SIG-M5 treated with dmso at 0.1 percent for 504 hours (cell line): Measurements from ENCODE around the gene ABHD17C.
"Not testable (repeated sequence)": the region's sequence is repeated elsewhere in the genome, so short reads cannot be mapped to it uniquely, and the experiment has no call there.

ENCODE experiments used
- DNase-seq: peaks from one replicate; lab custom pipeline; 2025; ENCODE audit not compliant: unreplicated experiment; lab: John Stamatoyannopoulos, UW

The ABHD17C gene

GRCh38 chr15:80761754-80762153 is 66.6 kb downstream of the ABHD17C start:
- DNase-seq: no peak

GRCh38 chr15:80763235-80763634 is 68.1 kb downstream of the ABHD17C start:
- not testable (repeated sequence) for DNase-seq

DNA sequence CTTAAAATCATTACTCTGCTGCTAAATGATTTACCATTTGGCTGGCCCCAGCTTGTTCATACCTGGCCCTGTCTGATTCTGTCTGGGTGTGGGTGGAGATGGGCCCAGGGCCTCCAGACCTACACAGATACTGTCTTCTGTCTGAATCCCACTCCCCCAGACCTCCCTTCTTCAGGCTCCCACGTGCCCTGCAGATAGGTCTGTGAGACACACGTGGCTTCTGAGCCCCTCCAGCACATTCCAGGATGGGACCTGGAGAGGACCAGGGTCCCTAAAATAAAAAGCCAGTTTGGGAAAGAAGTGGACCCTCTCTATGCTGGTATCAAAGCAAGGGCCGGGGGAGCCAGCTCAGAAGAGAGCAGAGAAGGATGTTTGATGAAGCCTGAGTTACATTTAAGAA is 69.4 kb downstream of the ABHD17C start:
- no peak for DNase-seq

DNA sequence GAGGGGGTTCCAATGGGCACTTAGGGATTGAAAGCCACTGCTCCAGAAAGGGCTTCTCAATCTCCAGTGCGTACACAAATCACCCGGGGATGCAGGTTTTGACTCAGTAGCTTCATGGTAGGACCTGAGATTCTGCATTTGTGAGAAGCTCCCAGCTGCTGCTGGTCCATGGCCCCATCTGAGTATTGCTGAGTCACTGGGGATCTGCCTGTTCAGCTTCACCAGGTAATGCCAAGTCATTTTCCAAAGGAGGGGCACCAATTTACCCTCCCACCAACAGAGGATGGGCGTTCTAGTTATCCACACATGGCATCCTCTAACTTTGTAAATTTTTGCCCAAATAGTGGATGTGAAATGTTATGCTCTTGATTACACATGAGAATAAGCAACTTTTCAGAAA is 71.2 kb downstream of the ABHD17C start:
- DNase-seq: no peak

DNA sequence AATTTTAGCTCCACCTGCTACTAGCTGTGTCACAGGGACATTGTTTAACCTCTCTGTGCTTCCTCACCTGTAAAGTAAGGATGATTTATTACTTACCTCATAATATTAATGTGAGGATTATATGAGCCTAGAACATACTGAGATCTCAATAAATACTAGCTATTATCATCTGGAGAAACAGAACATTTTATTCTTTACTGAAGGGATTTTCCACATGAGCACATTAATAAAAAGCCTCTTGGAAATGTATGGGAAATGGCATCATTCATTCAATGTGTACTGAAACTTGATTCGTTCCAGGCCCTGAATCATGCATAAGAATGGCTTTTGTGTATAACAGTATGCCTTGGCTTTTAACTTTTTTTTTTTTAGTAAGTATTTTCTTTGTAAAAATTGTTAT is 73.0 kb downstream of the ABHD17C start:
- DNase-seq: no peak

GRCh38 chr15:80769153-80769828 is 74.2 kb downstream of the ABHD17C start:
- no peak for DNase-seq

DNA sequence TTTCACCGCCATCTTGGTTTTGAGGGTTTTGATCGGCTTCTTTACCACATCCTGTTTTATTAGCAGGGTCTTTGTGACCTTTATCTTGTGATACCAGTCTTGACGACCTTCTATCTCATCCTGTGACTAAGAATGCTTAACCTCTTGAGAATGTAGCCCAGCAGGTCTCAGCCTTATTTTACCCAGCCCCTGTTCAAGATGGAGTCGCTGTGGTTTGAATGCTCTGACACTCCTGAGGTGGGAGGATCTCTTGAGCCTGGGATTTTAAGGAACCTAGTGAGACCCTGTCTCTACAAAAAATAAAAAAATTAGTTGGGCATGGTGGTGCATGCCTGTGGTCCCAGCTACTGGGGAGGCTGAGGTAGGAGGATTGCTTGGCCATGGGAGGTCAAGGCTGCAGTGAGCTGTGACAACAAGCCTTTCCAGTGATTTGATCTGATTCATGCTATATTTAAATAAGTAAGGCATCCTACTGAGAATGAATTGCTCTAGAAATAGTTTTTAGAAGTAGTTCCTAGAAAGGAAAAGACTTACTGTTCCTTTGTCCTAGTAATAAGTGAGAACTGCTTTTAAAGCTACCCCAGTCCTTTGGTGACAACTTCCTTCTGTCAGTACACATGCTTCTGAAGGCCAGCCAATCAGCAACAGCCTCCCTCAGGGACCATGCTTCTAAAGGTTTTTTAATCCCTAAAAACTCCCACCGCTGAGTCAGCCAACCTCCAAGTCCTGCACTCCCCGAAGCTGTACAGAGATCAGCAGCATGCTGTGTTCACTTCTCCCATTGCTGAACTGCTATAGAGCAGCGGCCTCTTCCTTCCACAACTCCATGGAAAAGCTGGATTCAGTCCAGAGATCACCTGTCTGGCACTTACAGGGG is 75.0 kb downstream of the ABHD17C start:
- no peak for DNase-seq

DNA sequence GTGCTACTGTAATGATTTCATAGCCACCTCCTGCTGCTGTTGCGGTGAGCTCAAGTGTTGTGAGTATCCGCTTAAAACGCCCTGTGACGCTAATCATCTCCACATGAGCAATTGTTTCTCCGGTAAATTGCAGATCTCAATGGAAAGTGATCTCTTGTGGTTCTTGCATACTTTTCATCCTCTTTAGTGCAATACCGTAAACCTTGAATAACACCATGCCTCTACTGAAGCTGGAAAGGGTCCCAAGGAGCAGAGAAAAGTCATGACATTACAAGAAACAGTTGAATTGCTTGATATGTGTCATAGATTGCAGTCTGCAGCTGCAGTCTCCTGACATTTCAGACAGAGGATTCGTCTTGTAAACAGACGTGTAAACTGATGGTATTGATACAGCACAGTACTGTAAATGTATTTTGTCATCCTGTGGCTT is 78.0 kb downstream of the ABHD17C start:
- no peak for DNase-seq

DNA sequence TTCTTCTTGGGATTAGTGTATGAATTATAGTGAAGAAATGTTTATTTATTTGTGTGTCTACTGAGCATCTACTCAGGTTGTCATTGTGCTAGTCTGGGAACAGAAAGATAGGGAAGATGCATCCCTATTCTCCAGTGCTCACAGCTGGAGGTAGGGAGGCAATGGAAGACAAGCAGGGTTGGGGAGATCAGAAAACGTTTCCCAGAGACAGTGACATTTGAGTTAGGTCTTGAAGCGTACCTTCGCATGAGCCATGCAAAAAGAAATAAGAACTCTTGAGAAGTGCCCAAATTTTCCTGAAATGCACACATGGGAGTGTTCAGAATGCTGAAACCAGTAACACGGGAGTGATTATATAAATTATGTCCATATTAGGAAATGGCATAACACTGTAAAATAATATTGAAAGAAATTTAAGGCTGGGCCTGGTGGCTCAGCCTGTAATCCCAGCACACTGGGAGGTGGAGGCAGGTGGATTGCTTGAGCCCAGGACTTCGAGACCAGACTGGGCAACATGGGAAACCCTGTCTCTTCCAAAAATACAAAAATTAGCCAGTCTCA is 78.8 kb downstream of the ABHD17C start:
- DNase-seq: no peak

- DNase-seq: no peak
Observed at GRCh38 chr15:80774486-80774885, 79.4 kb downstream of the ABHD17C start.

DNA sequence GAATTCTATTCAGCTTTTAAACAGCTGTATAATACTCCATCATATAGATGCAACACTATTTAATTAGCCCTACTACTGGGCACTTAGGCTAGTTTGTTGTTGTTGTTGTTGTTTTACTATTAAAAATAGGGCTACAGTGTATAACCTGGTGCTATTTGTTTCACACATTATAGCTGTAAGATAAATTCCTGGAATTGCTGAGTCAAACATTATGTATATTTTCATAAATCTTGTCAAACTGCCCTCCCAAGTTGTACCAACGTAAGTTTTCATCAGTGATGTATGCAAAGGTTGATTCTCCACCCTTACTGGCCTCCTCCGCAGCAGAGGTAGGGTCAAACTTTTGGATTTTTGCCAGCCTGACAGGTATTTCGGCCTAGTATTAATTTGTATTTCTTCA is 80.2 kb downstream of the ABHD17C start:
- DNase-seq: no peak

- DNase-seq: peak; percentile 57
Observed at GRCh38 chr15:80776420-80777045, 81.4 kb downstream of the ABHD17C start.

GRCh38 chr15:80777137-80777536 is 82.0 kb downstream of the ABHD17C start:
- DNase-seq: peak; percentile 85

- DNase-seq: no peak
Observed at GRCh38 chr15:80777826-80778620, 82.9 kb downstream of the ABHD17C start.

GRCh38 chr15:80778621-80778963 is 83.5 kb downstream of the ABHD17C start:
- DNase-seq: no peak

DNA sequence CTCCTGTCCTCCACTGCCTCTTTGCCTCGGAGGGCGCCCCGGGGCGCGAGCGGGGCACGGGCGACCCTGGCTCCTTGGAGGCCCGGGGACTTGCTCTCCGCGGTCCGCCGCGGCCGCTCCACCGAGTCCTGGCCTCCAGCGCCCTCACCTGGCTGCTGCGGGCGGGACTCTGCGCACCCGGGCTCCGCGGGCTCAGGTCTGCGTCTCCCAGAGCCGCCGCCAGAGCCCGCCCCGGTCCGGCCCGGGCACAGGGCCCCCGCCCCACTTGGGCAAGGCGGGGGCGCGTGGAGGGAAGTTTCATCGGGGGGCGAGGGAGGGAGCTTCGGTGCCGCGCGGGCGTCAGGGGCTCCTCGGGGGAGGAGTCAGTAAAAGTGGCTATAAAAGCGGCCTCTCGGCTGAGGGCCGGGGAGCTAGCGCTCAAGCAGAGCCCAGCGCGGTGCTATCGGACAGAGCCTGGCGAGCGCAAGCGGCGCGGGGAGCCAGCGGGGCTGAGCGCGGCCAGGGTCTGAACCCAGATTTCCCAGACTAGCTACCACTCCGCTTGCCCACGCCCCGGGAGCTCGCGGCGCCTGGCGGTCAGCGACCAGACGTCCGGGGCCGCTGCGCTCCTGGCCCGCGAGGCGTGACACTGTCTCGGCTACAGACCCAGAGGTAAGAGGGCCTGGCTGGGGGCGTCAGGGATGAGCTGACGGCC is 84.0 kb downstream of the ABHD17C start, which contains the start of gene CEMIP:
TSS of gene CEMIP (plus strand) at position 407 of the 694 bp plus-strand sequence. CDS start 94,510 bp downstream, outside the sequence.
- peak; percentile 27 for DNase-seq

- no peak for DNase-seq
Observed at GRCh38 chr15:80779658-80780415, 84.7 kb downstream of the ABHD17C start.

- no peak for DNase-seq
Observed at GRCh38 chr15:80780416-80781221, 85.5 kb downstream of the ABHD17C start.

DNA sequence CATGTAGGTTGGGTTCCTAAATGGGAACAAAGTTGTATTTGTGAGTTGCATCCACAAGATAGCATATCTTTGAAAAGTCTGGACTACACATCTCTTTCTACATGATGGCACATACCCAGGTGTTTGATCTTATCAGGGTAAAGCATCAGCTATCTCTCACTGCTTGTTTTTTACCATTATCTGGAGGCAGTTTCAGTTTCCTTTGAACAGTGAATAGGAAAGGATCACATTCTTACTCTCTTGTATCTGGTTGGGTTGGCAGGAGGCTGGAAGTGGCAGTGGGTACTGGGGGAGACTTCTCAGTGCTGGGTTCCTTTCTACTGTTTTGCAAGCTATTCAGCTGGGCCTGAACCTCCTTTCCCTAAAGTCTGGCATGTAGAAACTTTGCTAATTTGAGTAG is 88.2 kb downstream of the ABHD17C start:
- no peak for DNase-seq
